Measurements from ENCODE around the gene LIN52.
"Not testable (repeated sequence)": the region's sequence is repeated elsewhere in the genome, so short reads cannot be mapped to it uniquely, and the experiment has no call there.

Gene LIN52

GRCh38 chr14:74111395-74112216 lies 26.9 kb downstream of the LIN52 start:
- peak; percentile 76 for DNase-seq

GRCh38 chr14:74125487-74125886 lies 40.7 kb downstream of the LIN52 start:
- not testable (repeated sequence) for DNase-seq

DNA sequence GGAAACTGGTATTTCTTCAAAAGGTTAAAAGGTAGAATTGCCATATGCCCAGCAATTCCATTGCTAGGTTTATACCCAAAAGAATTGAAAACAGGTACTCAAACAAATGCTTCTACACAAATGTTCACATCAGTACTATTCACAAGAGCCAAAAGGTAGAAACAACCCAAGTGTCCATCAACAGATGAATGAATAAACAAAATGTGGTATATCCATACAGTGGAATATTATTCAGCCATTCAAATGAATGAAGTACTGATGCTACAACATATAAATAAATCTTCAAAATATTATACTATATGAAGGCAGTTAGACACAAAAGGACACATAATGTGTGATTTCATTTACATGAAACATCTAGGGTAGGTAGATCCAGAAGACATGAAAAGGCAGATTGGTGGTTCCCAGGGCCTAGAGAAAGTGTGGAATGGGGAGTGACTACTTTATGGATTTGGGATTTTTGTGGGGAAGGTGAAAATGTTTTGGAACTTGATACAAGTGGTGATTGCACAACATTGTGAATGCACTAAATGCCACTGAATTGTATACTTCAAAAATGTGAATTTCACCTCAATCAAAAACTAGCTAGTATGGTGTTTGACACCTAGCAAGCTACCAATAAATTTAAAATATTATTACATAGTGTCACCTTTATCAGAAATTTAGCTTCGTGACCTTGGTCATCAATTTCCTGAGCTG lies 41.7 kb downstream of the LIN52 start:
- DNase-seq, result no peak

GRCh38 chr14:74127634-74128033 lies 42.9 kb downstream of the LIN52 start:
- no peak for DNase-seq

GRCh38 chr14:74133833-74134481 lies 49.2 kb downstream of the LIN52 start:
- DNase-seq, result no peak

GRCh38 chr14:74134484-74134883 lies 49.7 kb downstream of the LIN52 start:
- DNase-seq, result no peak

DNA sequence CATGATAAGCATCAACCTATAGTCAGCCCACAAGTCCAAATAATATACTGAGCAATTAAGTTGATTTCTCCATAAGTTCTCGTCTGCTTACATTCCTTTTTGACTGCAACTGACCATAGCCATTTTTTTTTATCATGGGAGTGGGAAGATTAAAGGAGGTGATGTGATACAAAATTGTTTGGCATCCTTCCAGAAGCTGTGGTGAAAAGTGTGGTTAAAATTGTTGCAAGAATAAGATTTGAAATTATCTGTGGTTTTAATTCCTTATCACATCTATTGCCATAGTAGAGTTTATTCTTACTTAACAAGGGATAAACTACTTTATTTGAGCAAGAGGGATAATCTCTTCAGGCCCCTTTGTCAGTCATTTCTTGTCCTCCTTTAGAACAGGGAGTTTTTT lies 50.7 kb downstream of the LIN52 start:
- DNase-seq, result no peak

- peak; percentile 94 for DNase-seq
These were observed 55.7 kb downstream of the LIN52 start for GRCh38 chr14:74140374-74140850.

DNA sequence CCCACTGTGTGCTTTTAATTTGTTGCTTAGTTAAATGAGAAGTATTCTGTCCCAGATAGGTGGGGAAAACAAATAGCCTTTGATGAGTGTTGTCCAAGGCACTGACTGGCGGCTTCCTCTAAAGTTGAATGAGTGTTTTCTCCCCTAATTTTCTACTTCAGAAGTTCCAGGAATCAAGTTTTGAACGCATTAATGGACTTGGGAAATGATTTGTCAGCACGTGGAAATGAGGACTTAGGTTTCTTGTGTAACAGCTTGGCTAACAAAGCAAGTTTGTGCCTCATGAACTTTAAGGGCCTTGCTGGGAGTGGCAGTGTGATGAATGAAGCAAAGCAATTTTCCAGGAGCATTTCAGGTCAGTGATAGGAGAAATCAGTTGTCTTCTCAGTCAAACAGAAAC lies 56.9 kb downstream of the LIN52 start:
- no peak for DNase-seq

DNA sequence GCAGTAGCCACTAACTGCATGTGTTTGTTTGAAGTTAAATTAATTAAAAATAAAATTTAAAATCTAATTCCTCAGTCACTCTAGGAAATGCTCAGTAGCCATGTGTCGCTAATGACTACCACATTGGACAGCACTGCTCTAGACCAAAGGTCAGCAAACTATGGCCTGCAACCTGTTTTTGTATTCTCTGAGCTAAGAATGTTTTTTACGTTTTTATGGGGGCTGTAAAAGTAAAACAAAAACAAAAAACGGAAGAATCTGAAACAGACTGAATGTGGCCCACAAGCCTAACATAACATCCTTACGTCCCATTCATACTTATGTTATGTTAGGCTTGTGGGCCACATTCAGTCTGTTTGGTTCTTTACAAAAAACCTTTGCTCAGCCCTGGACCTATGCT lies 57.8 kb downstream of the LIN52 start:
- no peak for DNase-seq

DNA sequence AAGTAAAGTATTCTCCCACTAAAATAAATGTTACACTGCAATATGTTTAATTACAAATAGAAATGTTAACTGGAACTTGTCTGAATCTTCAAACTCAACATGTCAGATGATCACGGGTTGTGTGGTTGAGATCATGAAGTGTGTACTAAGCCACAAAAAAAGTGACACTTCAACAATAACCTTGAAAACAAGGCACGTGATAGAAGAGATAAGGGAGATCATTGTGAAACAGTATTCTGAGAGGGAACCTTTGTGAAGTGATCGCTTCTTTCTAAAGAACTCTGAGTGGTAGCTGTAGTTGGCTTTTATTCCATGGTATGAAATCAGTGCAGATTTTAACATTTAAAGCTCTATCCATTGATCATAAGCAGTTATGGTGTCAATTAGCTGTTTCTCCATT lies 60.0 kb downstream of the LIN52 start:
- no peak for DNase-seq

DNA sequence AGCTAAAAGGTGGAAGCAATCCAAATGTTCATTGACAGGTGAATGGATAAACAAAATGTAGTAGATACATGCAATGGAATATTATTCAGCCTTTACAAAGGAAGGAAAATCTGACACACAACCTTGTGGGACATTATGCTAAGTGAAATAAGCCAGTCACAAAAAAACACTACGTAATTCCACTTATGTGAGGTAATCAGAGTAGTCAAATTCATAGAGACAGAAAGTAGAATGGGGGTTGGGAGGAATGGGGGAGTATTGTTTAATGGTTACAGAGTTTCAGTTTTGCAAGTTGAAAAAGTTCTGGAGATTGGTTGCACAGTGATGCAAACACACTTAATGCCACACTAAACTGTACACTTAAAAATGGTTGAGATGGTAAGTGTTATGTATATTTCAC lies 62.8 kb downstream of the LIN52 start:
- DNase-seq, result no peak

- no peak for DNase-seq
These were observed 63.9 kb downstream of the LIN52 start for GRCh38 chr14:74148705-74149104.

DNA sequence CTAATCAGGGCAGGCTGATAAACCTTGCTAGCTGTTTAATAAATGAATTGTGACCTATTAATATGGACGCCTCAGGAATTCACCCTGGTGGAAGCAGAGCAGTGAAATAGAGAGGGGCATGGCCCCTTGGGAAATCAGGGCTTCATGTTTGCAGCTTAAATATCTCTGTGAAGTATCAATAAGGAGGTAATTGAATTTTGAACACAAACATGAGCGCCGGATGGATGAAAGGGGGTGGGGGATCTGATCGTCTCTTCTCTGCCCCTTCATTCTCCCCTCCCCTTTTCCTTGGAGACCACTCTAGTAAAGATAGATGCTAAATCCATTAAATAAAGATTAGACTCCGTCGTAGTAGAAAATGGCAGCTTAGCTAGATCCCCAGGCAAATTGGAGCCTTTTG lies 70.5 kb downstream of the LIN52 start:
- DNase-seq, result no peak

GRCh38 chr14:74155749-74156148 lies 71.0 kb downstream of the LIN52 start:
- DNase-seq, result no peak

DNA sequence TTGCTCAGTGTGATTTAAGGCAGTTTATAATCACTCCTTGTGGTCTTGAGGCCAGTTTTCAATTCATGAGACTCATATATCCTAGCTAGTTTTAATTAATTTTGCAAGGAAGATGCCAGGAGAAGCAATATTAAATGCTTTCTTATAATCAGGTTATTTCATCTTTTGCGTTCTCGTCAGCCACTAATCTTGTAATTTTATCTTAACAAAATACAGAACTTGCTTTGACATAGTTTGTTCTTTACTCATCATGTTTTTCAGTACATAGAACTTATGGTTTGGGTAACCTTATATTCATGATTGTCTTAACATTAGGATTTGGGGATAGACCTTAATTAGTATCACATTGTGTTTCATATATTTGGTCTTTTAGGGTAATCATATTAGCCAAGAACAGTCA lies 76.0 kb downstream of the LIN52 start:
- no peak for DNase-seq

DNA sequence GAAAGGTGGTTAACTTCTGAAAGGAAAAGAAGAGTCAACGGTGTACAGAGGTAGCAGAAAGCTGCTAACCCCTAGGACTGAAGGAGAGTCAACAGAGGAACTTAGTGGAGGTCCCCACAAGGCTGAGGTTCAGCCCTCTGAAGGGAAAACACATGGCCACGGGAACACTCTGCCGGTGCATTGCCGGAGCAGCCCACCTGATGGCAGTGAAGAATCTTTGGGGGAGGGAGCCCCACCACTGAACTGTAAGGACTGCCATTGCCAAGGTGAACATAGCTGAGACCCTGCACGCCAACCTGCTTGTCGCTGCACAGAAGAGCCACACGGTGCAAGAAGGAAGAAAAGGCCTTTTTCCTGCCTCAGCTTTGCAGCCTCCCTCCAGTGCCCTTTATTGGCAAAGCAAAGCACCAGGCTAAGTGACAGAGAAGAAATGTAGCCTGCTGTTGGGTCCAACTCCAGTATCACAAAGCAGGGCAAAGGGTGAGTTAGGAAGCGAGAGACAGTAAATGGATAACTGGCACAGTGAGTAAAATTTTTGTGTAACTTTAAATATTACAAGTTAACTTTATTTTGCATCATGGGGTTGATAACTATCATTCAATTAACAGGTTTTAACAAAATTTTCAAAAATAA lies 76.9 kb downstream of the LIN52 start:
- no peak for DNase-seq

GRCh38 chr14:74169906-74170305 lies 85.2 kb downstream of the LIN52 start:
- no peak for DNase-seq

DNA sequence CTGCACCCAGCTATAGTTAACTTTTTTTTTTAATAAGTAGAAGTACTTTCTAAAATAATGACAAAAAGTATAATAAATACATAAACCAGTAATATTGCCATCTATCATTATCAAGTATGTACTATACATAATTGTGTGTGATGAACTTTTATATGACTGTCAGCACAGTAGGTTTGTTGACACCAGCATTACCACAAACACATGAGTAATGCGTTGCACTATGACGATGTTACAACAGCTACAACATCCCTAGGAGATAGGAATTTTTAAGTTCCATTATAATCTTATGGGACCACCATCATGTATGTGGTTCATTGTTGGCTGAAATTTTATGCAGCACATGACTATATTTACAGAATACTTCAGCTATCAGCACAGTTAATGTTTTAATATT lies 91.6 kb downstream of the LIN52 start:
- DNase-seq, result no peak

GRCh38 chr14:74179856-74180255 lies 95.1 kb downstream of the LIN52 start:
- no peak for DNase-seq

- DNase-seq, result no peak
These were observed 106.3 kb downstream of the LIN52 start for GRCh38 chr14:74190927-74191575.

GRCh38 chr14:74194506-74195274 lies 109.9 kb downstream of the LIN52 start:
- no peak for DNase-seq
